GM21529 (cell line): Measurements from ENCODE around the gene AHRR.
"Not testable (repeated sequence)": the region's sequence is repeated elsewhere in the genome, so short reads cannot be mapped to it uniquely, and the experiment has no call there.

Source experiments
- ATAC-seq: cut with Tn5 transposase; IDR thresholded peaks from one replicate; pipeline ENCODE4 v1.9.1; 2021; ENCODE audit not compliant: unreplicated experiment

Gene AHRR

GRCh38 chr5:305050-305449, 16.5 kb upstream of the AHRR start:
- ATAC-seq: no peak

DNA sequence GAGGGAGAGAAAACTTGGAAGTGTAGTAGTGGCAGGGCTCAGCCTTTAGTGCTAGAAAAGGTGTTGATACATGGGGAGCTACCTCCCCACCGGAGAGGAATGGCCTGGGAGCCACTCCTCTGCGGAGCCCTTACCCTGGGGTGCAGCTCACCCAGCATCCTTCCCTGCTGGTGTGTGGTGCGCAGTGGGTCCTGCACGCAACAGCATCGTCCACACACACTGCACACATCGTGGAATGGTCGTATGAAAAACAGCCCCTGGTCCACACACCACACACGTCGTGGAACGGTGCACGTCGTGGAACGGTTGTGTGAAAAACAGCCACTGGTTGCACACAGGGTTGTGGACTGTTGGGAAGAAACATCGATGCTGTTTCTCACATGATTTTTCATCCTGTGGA, 16.1 kb upstream of the AHRR start:
- no peak for ATAC-seq

DNA sequence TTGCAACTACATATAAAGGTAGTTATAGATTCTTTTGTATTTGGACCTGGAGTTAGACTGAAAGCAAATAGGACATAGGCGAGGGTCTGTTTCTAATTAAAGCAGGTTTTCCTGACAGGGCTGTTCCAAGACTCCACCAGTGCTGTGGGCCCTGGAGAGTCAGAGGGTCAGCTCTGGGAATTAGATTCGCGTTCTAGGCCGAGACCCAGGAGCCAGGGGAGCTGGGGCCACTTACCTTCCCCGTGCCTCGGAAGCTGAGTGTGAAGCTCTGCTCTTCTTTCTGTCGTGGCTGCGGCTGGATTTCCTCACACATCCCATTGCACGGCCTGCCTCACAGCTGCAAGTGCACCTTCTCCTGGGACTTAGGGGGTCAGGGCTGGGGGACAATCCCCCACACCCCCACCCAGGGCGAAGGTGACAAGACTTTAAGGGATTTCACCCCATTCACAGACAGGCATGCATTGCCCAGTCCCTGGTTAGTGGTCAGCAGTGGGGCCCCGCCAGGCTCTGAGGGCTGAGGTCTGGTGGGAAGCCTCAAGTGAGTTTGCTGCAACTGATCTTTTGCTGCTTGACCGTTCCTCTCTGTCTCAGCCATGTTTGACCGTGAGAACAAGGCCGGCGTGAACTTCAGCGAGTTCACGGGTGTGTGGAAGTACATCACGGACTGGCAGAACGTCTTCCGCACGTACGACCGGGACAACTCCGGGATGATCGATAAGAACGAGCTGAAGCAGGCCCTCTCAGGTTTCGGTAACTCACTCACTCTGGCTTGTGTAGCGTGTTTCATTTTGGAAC, 15.3 kb upstream of the AHRR start:
- ATAC-seq: no peak

DNA sequence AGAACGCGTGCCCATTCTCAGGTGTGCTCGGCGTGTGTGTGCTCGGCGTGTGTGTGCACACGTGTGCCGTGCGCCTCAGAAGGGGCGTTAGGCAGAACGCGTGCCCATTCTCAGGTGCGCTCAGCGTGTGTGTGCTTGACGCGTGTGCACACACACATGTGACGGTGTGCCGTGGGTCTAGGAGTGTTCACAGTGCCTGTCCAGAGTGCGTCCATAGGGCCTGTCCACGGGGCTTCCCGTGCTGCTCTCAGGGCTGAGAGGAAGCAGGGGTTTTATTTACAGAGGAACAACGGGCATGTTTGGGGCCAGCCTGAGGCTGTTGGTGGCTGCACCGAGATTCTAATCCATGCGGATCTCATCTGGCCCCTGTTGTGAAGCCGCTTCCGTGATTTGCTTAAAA, 14.2 kb upstream of the AHRR start:
- ATAC-seq: no peak

DNA sequence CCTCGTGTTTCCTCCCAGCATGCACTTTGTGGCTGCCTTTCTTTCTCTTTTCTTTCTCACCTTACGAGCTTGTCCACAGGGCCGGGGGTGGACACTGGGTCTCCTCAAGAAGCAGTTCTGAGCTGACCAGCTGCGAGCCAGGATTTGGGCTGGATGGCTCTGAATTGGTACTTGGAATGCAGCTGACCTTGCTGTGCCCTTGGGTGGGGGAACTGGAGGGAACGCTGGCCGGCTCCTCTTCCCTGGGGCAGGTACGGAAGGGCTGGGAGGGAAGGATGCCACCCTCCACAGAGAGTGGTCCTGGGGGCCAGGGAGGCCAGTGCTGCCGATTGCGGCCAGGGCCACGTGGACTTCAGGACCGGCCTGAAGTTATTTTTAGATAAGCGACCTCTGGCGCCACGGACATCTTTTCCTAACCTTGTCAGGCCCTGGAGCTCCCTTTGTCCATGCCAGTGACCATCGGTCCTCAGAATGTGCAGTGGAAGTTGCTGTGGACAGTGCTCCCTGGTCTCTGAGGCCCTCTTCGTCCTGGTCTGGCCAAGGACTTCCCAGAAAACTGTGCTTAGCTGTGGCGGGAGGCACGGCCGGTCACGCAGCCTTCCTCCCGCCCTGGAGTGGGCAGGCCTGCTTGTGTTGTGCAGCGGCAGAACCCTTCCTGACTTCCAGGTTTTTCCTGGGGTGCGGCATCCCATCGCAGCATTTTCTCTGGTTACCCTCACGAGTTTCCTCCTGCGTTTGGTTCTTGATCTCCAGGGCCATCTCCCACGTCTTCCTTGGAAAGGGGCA, 13.5 kb upstream of the AHRR start:
- no peak for ATAC-seq

DNA sequence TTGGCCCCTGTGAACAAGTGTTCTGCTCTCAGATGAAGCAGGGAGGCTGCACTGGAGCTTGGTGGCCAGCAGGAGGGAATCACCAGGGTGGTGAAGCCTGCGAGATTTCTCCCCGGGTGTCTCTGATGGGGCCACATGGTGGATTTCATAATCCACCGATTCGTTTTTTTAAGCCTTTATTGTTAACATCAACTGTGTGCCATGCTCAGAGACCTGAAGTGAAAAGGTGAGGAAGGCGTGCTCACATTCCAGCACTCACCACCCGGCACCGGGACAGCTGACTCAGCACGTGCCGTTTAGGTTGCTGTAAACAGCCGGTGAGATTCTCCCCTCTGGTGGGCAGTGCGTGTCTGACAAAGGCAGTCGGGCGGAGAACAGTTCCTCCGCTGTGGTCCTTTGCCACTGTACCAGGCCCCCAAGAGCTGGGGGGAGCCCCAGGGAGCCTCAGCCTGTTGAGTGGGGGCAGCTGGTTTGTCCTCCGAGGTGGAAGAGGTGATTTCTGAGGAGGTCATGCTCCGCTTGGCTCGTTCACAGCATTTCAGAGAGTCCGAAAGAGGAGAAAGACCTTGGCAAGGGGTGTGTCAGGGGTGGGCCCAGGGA, 12.7 kb upstream of the AHRR start:
- ATAC-seq: no peak

GRCh38 chr5:309831-310230, 11.7 kb upstream of the AHRR start:
- ATAC-seq: not testable (repeated sequence)

DNA sequence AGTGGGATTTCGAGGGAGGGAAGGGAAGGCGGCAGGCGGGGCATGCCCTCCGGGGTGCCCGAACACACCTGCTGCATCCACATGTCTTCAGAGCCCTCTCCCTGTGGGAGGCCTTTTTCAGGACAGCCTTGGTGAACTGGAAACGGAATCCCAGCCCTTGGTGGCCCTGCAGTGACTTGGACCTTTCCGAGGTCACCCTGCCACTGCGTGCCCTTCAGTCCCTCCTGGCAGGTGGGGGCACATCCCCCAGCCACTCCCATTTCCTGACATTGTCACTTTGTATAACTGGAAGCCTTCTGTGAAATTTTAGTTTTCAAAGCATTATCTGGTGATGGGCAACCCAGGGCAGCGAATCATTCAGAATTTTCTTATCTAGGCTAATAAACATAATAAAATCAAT, 11.0 kb upstream of the AHRR start:
- no peak for ATAC-seq

- ATAC-seq: no peak
Measured at GRCh38 chr5:310941-311434, 10.5 kb upstream of the AHRR start.

- no peak for ATAC-seq
Measured at GRCh38 chr5:311963-312362, 9.6 kb upstream of the AHRR start.

DNA sequence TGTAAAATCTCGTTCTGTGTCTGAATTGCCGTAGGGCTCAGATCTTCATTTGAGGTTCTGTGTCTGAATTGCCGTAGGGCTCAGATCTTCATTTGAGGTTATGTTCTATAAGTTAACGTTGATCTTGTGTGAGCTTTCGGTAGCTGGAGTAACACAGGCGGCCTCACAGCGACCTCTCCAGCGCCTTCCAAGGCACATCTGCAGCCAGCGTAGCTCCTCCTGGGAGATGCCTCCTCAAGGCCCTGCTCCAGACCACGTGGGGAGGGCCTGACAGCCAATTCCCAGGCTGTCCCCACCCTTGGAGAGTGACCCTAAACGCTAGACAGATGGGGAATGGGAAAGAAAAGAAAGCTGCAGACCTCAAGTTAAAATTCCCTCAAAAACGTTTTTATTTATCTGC, 8.7 kb upstream of the AHRR start:
- ATAC-seq: no peak

GRCh38 chr5:313265-313664, 8.2 kb upstream of the AHRR start:
- no peak for ATAC-seq

DNA sequence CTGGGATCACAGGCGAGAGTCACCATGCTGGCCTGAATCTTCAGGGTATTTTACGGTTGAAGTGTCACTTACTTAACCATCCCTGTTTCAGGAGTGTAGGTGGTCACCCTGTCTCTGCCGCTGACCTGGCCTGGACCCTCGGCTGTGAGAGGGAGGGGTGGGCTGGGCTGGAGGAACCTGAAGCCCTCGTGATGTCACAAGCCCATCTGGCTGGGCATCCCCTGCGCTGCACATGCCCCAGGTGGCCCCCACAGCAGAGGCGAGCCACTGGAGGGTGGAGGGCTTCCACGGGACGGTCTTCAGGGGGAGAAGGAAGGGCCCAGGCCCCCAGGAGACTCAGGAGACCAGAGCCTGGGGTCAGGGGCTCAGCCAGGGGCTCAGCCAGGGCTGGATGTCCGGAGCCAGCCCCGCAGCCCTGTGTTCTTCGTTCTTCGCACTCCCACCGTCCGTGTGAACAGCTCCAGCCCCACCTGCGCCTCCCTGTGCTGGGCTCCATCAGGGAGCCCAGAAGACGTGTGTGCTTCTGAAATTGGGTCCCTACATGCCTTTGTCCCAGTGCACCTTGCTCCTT, 7.6 kb upstream of the AHRR start:
- ATAC-seq: no peak

DNA sequence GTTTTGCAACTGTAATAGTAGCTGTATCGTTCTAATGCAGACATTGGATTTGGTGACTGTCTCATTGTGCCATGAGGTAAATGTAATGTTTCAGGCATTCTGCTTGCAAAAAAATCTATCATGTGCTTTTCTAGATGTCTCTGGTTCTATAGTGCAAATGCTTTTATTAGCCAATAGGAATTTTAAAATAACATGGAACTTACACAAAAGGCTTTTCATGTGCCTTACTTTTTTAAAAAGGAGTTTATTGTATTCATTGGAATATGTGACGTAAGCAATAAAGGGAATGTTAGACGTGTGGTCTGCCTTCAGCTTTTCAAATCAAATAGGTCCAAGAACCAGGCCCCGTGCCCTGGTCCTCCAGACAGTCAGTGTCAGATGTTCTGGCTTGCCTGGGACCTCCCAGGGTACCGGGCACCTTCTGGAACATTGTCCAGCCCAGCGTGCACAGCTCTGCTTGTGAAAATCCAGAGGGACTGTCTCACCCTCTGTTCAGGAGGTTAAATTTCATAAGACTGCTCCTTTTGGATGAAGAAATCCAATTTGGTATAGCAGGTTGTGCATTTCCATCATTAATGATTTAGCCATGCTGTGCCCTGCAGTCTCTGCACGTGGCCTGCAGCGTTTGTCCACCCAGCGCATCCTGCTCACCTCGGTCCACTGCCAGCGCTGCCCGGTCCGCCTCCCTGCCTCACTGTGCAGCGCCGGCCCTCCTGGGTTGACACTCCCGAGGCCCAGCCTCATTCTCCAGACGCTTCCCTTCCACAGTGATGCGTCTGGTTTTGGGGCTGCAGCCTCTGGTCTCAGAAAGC, 6.6 kb upstream of the AHRR start:
- no peak for ATAC-seq

DNA sequence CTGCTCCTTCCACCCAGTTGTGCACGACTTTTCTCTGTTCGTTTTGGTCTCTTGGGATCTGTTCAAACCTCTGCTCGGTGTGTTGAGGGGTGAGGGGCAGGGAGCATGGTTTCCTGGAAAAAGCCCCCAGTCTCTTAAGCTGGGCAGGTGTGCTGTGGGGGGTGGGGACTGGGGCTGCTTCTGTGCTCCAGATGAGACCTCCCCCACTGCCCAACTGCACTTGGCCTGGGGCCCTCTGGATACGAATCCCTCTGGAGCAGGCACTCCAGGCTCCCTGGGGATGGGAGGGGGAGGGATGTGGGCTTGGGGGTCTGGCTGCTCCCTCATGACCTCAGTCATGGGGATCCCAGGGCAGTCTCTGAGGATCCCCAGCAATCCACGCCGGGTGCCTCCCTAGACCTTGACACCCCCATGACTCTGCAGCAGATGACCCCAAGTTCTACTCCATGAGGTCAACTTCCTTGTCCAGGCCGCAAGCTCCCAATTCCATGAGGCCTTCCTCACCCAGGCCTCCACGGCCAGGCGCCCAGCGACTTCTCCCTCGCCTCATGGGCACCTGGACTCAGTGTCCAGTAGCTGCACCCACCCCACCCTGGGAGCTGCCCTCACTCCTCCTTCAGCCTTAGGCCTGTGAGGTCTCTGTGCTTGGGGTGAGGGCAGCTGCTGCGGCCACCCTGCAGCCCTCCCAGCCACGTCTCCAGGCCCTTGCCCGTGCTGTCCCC, 5.9 kb upstream of the AHRR start:
- no peak for ATAC-seq

DNA sequence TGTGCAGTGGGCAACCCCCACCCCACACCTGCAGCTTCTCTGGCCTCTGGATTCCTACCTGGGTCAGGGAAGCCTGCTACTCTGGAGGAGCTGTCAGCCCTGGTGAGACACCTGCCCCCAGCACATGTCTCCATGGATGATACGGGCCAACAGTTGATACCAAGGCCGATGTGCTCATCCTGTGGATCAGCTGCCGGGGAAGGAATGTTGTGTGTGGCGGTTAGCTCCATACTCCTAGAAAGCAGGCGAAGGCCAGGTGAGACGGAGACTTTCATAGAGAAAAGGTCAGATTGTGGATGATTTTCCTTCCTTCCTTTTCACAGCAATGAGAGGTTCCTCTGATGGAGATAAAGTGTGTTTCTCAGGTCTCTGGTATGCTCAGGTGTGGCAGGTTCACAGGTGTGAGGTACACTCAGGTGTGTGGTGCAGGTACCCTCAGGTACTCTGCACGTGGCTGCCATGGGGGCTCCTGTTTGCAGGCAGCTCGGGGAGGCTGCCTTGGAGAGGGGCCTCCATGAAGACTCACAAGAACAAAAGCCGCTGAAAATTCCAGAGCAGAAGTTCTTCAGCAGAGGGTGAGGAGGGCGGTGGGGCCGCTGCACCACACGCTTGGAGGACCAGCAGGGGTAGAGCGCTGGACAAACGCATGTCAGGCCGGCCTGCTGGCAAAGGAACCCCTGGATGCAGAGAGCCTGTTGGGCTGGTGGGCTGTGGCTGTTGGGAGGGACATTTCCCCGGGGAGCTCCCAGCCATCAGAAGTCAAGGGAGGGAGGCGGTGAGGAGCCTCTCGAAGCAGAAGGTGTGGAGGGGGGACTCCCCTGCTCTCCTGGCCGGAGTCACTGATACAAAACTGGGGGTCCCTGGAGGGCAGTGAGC, 5.1 kb upstream of the AHRR start:
- ATAC-seq: peak; percentile 18

- ATAC-seq: peak; percentile 71
Measured at GRCh38 chr5:317086-317811, 4.3 kb upstream of the AHRR start.

DNA sequence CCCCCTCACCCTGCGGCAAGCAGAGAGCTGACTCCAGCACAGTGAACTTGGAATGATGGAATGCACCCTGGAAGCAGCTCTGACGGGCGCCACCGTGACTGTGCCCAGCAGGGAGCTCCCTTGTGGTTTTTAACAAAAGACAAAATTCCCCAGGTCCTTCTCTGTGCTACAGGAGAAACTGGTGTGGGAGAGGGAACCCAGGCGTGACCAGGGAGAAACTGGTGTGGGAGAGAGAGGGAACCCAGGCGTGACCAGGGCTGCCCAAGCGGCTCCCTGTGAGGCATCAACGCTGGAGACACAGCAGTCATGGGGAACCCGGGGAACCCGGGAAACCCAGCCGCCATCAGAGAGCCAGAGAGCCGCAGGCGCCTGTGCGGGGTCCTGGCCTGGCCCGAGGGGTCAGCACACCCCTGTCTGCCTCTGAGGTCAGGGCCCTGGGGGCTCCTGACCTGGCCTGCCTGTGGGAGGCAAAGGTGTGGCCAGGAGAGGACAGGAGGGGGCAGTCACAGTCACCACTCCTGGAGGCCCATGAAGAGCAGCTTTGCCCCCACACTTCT, 3.1 kb upstream of the AHRR start:
- ATAC-seq: no peak
